HPDE6-E6E7 (cell line): ENCODE data around the gene ILKAP.
"Not testable (repeated sequence)": the region's sequence is repeated elsewhere in the genome, so short reads cannot be mapped to it uniquely, and the experiment has no call there.

Experiments used
- DNase-seq: peaks from one replicate; pipeline ENCODE4 v3.0.0; 2011; ENCODE audit warnings: missing footprints; ENCODE audit errors: extremely low spot score

Gene ILKAP

GRCh38 chr2:238190445-238190844 is 13.1 kb downstream of the ILKAP start:
- no peak for DNase-seq

DNA sequence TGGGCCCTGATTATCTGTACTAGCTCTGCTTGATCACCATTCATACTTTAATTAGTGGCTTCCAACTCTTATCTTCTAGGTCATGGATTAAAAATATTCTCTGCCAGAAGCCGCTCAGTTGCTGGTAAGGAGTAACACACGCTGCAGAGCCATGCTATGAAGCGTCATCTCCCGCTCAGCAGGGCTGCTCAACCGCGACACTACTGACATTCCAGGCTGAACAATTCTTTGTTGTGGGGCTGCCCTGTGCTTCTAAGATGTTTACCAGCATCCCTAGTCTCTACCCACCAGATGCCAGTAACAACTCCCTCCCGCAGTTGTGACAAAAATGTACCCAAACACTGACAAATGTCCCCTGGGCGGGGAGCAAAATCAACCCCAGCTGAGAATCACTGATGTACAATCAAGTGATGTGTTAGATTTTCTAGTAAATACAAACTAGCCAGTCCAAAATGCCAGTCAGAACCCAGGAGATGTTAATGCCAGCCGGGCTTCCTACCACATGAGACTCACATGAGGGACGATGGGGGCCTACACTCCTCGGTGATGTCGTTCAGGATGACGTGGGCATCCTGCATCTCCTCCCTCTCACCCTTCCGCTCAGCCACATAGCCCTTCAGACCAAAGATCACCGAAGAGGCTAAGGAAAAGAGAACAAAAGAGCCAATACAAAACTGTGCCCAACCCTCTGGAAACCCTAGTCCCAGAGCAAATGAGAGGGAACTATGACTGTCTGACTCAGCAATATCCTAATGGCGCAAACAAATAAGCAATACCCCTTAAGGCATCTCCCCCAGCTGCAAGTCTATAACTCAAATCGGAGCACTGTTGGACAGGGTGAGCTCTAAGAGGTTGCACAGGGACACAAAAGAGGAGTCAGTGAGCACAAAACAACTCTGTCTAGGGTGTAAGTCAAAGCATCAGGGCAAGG is 15.6 kb downstream of the ILKAP start:
- no peak for DNase-seq

- DNase-seq, result no peak
Observed at GRCh38 chr2:238183821-238184220, 19.7 kb downstream of the ILKAP start.

GRCh38 chr2:238182362-238182761 is 21.1 kb downstream of the ILKAP start:
- no peak for DNase-seq

GRCh38 chr2:238180554-238180953 is 22.9 kb downstream of the ILKAP start:
- no peak for DNase-seq

- DNase-seq, result no peak
Observed at GRCh38 chr2:238176613-238177012, 26.9 kb downstream of the ILKAP start.

- DNase-seq, result no peak
Observed at GRCh38 chr2:238174701-238175100, 28.8 kb downstream of the ILKAP start.

DNA sequence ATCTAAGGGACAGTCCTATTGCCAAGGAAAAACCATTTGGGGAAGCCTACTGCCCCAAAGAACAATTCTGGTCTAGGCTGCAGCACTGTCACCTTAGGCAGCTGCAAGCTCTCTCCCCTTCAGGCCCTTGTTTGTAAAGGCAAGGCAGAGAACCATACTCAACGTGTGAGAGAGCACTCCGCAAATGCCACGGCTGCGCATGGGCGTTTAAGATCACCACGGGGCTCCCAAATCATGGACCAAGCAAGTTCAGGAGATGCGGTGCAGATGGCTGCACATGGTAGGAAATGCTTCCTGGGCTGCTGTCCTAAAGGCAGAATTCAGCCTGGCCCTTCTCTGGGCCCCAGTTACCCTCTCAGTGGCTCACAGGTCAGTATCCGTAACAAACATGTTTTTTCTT is 29.2 kb downstream of the ILKAP start:
- no peak for DNase-seq

GRCh38 chr2:238173692-238174091 is 29.8 kb downstream of the ILKAP start:
- DNase-seq, result no peak

DNA sequence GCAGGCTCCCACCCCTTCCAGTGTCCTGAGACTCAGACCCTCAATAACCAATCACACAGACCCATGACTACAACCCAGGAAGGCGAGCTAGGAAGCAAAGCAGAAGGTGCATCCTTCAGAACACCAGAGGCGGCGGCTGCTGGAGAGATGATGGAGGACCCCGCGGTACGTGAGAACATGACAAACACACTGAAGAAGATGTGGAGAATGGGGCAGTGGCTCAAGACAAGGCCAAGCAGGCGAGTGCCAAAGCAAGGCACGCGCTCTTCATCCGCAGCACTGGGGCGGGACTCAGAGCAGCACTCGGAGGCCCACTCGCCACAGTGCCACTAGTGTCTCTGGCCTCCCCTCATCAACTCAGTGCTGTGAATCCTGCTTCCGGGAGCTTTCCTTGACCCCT is 31.1 kb downstream of the ILKAP start:
- DNase-seq, result no peak

DNA sequence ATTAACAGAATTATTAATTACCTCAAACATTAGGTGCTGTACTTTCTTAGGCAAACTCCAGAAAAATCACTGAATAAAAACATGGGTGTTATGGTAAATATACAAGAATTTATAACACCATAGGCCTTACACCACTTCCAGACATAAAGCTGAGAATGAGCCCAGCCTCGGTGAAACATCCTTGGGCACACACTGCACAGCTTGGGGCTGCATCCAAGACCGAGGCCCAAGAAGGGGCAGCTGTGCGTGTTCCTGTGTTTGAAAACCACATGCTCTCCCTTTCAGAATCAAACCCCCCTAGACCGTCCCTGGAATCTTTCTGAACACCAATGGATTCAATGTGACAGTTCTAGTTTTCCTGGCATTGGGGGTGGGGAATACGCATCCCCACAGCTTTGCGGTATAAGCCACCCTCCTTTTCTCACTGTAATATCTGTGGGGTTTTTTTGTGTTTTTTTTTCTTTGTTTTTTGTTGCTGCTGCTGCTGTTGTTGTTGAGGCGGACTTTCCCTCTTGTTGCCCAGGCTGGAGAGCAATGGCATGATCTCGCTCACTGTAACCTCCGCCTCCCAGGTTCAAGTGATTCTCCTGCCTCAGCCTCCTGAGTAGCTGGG is 31.8 kb downstream of the ILKAP start:
- no peak for DNase-seq

GRCh38 chr2:238171072-238171431 is 32.4 kb downstream of the ILKAP start:
- not testable (repeated sequence) for DNase-seq

DNA sequence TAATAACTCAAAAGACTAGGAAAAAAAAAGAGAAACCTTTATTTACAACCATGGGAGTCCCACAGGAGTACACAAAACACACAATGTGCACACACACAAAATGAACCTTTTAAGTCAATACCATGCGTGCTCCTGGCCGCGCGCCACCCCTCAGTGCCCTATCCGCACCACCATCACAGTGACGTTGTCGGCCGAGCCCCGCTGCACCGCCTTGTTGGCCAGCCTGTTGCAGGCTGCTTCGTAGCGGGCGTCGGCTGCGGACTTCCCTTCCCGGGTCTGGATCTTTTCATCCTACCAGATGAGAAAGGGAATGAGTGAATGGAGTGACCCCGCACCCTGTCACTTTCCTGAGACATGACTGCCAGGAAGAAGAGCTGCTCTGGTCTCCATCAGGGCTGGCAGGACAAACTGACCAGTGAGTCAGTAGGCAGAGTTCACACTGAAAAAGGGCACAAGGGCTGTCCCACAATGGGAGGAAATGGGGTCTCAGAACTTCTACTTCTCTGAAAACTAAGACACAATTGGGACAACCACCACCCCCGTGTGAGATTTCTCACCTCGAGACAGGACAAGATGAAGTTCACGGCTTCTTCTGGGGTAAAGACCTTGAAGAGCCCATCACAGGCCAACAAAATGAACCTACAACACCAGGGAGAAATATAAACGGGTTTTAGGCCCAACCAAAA is 33.0 kb downstream of the ILKAP start:
- no peak for DNase-seq

- DNase-seq, result peak; percentile 91
Observed at GRCh38 chr2:238169708-238170251, 33.7 kb downstream of the ILKAP start.

DNA sequence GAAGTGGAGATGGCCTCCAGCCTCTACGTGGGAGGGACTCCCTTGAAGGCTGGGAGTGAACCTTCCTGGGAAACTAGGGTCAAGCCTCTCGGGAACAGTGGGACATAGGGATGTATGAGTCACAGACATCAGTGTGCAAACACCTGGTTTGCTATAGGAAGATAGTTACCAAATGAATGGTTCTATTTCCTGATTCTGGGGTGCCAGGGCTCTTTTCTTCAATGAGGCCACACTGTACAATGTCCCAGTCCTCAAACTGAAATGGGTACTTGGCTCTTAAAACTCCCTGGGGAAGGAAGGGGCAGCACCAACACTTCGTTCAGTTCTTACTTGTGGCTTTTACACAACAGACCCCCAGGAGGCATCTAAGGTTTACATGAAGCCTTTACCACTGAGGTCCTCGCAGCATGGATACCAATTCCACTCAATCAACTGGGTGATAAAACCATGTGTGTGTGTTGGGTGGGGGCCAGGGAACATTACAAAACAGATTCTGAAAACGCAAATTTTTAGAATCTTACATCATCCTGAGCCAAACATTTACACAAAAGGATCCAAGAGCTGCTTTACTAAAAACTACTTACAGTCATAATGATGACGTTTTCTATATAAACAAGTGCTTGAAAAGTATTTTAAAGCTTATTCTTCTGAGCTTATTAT is 34.3 kb downstream of the ILKAP start:
- peak; percentile 16 for DNase-seq

GRCh38 chr2:238168196-238169047 is 35.1 kb downstream of the ILKAP start:
- DNase-seq, result no peak

DNA sequence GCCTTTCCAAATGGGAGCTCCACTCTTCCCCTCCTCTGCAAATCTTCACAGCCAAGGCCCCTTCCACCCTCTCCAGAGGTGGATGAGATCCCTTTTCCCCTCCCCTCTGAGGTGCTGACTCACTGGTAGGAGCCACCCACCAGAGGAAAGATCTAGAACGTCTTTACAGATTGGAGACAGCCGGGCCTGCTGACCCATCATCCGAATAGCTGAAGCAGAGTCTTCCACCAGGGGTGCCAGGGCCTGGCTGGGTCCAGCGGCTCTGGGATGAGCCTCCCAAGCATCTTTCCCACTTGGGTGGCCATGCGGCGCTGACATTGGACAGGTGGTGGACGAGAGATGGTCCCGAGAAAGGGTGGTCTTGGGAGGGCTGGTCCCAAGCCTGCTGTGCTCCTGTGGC is 35.7 kb downstream of the ILKAP start:
- DNase-seq, result no peak

- no peak for DNase-seq
Observed at GRCh38 chr2:238167344-238167715, 36.2 kb downstream of the ILKAP start.

DNA sequence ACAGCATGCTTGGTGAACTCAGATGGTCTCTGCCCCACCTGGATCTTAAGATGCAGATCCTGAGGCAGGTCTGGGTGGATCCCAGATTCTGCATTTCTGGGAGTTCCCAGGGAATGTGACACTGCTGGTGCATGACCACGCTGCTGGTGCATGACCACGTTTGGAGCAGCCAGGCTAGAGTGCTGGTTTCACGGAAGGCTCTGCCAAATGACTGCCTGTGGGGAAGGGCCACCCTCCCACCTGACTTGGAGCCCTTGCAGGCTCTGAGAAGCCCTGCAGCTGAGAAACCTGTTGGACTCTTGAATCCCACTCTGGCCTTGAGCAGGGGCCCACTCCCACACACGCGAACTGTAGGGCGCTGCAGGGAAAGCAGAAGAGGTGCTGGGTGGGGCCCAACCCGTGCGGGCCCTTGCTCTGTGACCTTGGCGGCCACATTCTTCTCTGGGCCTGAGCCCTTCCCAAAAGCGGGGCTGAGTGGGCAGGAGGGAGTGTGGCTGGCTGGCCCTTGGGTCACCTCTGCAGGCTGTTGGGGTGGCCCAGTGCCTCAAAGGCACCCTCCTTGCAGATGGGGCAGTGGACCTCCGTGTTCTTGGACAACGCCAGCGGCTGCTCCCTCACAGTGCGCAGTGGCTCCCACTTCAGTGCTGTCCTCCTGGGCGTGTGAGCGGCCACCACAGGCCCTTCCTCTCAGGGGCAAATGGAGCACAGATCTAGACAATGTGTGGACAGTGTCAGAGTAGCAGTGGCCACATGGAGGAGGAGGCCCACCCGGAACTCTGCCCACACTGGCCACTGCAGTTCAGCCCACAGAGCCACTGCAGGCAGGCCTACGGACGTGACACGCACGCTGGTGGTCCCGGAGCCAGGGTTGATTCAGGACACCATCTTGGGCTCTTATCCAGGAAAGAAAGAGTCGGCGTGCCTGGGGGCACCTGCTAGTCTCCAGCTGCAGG is 36.8 kb downstream of the ILKAP start:
- no peak for DNase-seq
